SIG-M5 treated with dmso at 0.1 percent for 504 hours (cell line): ENCODE results near the gene UBE2Z.
"Not testable (repeated sequence)": the region's sequence is repeated elsewhere in the genome, so short reads cannot be mapped to it uniquely, and the experiment has no call there.

ENCODE experiments used
- DNase-seq: peaks from one replicate; lab custom pipeline; 2025; ENCODE audit not compliant: unreplicated experiment; lab: John Stamatoyannopoulos, UW

The UBE2Z gene

GRCh38 chr17:48903401-48903800 is 4.8 kb upstream of the UBE2Z start:
- DNase-seq, result no peak

- DNase-seq, result no peak
Observed at GRCh38 chr17:48904428-48904827, 3.8 kb upstream of the UBE2Z start.

- no peak for DNase-seq
Observed at GRCh38 chr17:48905987-48906515, 2.2 kb upstream of the UBE2Z start.

GRCh38 chr17:48907713-48908046 is 527 bp upstream of the UBE2Z start:
- peak; percentile 79 for DNase-seq

GRCh38 chr17:48908853-48909394 is 717 bp downstream of the UBE2Z start:
- peak; percentile 88 for DNase-seq

- no peak for DNase-seq
Observed at GRCh38 chr17:48909783-48910182, 1.6 kb downstream of the UBE2Z start.

- DNase-seq, result no peak
Observed at GRCh38 chr17:48910370-48910769, 2.2 kb downstream of the UBE2Z start.

GRCh38 chr17:48912476-48912875 is 4.3 kb downstream of the UBE2Z start:
- no peak for DNase-seq

- DNase-seq, result peak; percentile 86
Observed at GRCh38 chr17:48915459-48916282, 7.5 kb downstream of the UBE2Z start.

GRCh38 chr17:48925251-48925990 is 17.2 kb downstream of the UBE2Z start:
- DNase-seq, result no peak

- no peak for DNase-seq
Observed at GRCh38 chr17:48925991-48926342, 17.8 kb downstream of the UBE2Z start.

- no peak for DNase-seq
Observed at GRCh38 chr17:48927978-48928745, 20.0 kb downstream of the UBE2Z start.

- no peak for DNase-seq
Observed at GRCh38 chr17:48928876-48929811, 20.9 kb downstream of the UBE2Z start.

- no peak for DNase-seq
Observed at GRCh38 chr17:48929812-48930165, 21.6 kb downstream of the UBE2Z start.

- DNase-seq, result no peak
Observed at GRCh38 chr17:48930435-48930873, 22.2 kb downstream of the UBE2Z start.

- no peak for DNase-seq
Observed at GRCh38 chr17:48933035-48933434, 24.8 kb downstream of the UBE2Z start.

GRCh38 chr17:48944515-48945260 is 36.5 kb downstream of the UBE2Z start, which contains the start of gene SNF8:
Gene SNF8 (minus strand): TSS chr17:48944842. CDS start chr17:48944734, 108 bp downstream.
- DNase-seq, result peak; percentile 90

GRCh38 chr17:48945261-48945651 is 37.0 kb downstream of the UBE2Z start:
- not testable (repeated sequence) for DNase-seq

- no peak for DNase-seq
Observed at GRCh38 chr17:48951572-48951971, 43.4 kb downstream of the UBE2Z start.
